ENCODE results near the gene ECEL1.

DNA sequence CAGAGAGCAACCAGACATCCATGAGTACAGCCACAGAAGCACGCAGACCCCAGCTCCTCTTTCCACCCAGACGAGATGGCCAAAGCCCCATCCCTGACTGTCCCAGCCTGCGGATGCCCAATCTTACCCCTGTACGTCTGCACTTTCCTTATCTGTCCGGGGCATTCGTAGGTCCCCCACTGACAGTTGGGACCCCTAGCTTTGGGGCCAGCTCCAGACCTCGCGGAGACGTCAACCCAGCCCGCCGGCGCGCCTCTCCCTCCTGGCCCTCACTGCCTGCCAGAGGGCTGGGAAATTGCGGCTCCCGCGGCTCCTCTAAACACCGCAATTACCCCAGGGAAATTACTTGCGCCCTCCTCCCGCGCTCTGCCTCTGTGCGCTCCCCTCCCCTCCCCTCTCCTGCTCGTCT is 2.3 kb downstream of the ECEL1 start:
- no peak for TF ChIP-seq POLR2A (IDR thresholded peaks at IDR 0.05)
- TF ChIP-seq, protein P1, sequence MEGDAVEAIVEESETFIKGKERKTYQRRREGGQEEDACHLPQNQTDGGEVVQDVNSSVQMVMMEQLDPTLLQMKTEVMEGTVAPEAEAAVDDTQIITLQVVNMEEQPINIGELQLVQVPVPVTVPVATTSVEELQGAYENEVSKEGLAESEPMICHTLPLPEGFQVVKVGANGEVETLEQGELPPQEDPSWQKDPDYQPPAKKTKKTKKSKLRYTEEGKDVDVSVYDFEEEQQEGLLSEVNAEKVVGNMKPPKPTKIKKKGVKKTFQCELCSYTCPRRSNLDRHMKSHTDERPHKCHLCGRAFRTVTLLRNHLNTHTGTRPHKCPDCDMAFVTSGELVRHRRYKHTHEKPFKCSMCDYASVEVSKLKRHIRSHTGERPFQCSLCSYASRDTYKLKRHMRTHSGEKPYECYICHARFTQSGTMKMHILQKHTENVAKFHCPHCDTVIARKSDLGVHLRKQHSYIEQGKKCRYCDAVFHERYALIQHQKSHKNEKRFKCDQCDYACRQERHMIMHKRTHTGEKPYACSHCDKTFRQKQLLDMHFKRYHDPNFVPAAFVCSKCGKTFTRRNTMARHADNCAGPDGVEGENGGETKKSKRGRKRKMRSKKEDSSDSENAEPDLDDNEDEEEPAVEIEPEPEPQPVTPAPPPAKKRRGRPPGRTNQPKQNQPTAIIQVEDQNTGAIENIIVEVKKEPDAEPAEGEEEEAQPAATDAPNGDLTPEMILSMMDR (IDR thresholded peaks at IDR 0.05), result no peak

Measured in Peyer's patch (tissue), 4 donors.